ENCODE results near the gene KPNA3. TPM values are rescaled to one million over a fixed set of nuclear protein-coding genes. Genes with fewer than 3 reads are reported as not detected.

KPNA3 gene
- total RNA-seq, 2 donors from 2014 or later = 30.3 to 30.9 TPM

DNA sequence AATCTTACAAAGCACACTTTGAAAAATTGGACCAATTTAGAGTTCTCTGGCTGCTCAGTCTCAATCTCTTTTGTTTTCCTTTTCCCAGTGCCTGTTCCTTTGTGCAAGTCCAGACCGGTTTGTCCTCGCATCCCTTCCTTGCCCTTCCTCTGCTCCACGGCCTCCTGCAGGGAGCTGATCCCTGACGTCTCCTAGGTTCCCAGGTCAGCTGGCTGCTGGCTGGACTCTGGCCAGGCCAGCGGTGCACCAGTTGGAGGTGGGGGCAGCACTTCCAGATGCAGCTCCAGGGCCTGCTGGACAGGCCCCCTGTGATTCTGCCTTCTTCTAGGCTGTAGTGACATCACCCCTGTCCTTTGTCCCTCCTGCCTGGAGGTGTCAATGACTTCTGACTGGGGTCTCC lies 44.0 kb upstream of the KPNA3 start:
- Histone ChIP-seq H3K9me3 (no peaks in the 10 kb centered on the region), H3K27ac (no peak overlapping the region), H3K4me3 (no peak overlapping the region), H3K4me1 (ENCODE audit: control insufficient read depth in 1 of 2, low read depth in 2 of 2) (no peaks in the 10 kb centered on the region), H3K27me3 (replicated peaks; ENCODE audit: insufficient read depth) (no peaks in the 10 kb centered on the region), H3K36me3 (no peaks in the 10 kb centered on the region)
- no peak for DNase-seq (ENCODE audit: low spot score)
- no peak for ATAC-seq (ENCODE audit: insufficient number of reproducible peaks, low FRiP score, low read depth)
- TF ChIP-seq, protein P1, sequence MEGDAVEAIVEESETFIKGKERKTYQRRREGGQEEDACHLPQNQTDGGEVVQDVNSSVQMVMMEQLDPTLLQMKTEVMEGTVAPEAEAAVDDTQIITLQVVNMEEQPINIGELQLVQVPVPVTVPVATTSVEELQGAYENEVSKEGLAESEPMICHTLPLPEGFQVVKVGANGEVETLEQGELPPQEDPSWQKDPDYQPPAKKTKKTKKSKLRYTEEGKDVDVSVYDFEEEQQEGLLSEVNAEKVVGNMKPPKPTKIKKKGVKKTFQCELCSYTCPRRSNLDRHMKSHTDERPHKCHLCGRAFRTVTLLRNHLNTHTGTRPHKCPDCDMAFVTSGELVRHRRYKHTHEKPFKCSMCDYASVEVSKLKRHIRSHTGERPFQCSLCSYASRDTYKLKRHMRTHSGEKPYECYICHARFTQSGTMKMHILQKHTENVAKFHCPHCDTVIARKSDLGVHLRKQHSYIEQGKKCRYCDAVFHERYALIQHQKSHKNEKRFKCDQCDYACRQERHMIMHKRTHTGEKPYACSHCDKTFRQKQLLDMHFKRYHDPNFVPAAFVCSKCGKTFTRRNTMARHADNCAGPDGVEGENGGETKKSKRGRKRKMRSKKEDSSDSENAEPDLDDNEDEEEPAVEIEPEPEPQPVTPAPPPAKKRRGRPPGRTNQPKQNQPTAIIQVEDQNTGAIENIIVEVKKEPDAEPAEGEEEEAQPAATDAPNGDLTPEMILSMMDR (IDR thresholded peaks at IDR 0.05) = no peak

DNA sequence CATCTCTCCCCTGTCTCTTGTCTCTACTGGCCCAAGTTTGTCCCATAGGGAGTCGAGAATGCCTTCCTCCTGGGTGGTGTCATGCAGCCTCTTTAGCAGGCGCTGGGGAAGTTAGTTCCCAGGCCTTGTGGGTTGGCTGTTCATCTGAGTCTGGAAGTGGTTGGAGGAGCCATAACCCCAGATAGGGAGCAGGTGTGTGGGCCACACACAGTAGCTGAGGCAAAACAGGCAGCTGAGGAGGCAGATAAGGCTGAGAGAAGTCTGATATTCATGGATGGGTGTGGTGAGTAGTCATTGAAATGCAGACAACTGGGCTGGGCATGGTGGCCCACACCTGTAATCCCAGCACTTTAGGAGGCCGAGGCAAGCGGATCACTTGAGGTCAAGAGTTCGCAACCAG lies 40.9 kb upstream of the KPNA3 start:
- H3K36me3 ChIP-seq = no peaks in the 10 kb centered on the region
- ATAC-seq (ENCODE audit: insufficient number of reproducible peaks, low FRiP score, low read depth) = no peak
- DNase-seq (ENCODE audit: low spot score) = no peak
- no peak overlapping the region for H3K27ac ChIP-seq
- TF ChIP-seq, protein P1 (IDR thresholded peaks at IDR 0.05) = no peak
- H3K4me3 ChIP-seq = no peak overlapping the region
- H3K4me1 ChIP-seq (ENCODE audit: control insufficient read depth in 1 of 2, low read depth in 2 of 2) = no peaks in the 10 kb centered on the region
- no peaks in the 10 kb centered on the region for H3K9me3 ChIP-seq
- no peaks in the 10 kb centered on the region for H3K27me3 ChIP-seq (replicated peaks; ENCODE audit: insufficient read depth)

DNA sequence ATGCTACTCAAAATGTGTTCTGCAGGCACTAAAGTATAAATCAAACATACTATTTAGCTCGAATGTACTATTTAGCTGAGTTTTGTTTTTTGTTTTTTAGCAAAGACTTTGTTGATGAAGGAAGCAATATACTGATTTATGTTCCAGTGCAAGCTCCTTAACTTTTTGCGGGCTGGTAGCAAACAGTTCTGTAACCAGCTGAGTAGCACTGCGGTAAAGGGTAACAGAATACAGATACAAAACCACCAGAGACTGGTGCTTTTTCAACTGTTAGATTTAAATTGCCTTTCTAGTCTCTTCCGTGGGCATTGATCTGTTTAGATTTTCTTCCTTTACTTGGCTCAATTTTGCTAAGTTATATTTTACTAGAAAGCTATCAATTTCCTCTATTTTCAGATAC lies 39.0 kb upstream of the KPNA3 start:
- Histone ChIP-seq H3K27ac (no peak overlapping the region), H3K36me3 (no peaks in the 10 kb centered on the region), H3K9me3 (no peaks in the 10 kb centered on the region), H3K4me3 (no peak overlapping the region), H3K27me3 (replicated peaks; ENCODE audit: insufficient read depth) (no peaks in the 10 kb centered on the region), H3K4me1 (ENCODE audit: control insufficient read depth in 1 of 2, low read depth in 2 of 2) (no peaks in the 10 kb centered on the region)
- DNase-seq (ENCODE audit: low spot score) (no peak), ATAC-seq (ENCODE audit: insufficient number of reproducible peaks, low FRiP score, low read depth) (no peak)
- TF ChIP-seq, protein P1 (IDR thresholded peaks at IDR 0.05) = no peak

DNA sequence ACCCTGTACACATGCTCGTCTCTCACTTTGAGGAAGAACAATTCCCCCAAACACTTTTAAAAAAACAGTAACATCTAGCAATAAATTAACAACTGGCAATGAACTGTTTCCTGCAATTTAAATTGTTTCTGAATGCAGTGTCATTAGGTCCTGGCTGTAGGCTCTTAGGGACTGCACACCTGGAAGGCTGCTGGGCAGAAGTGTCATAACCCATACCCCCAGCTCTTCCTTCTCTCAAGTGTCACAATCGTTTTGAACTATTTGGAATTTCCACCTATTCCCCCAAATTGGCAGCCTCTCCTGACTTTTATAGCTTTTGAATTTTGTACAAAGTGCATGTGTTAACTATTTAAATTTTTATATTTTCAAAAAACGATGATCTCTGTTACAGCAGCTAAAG lies 38.2 kb upstream of the KPNA3 start:
- Histone ChIP-seq H3K27me3 (replicated peaks; ENCODE audit: insufficient read depth) (no peaks in the 10 kb centered on the region), H3K27ac (no peak overlapping the region), H3K4me1 (ENCODE audit: control insufficient read depth in 1 of 2, low read depth in 2 of 2) (no peaks in the 10 kb centered on the region), H3K9me3 (no peaks in the 10 kb centered on the region), H3K4me3 (no peak overlapping the region), H3K36me3 (no peaks in the 10 kb centered on the region)
- no peak for DNase-seq (ENCODE audit: low spot score)
- TF ChIP-seq, protein P1 (IDR thresholded peaks at IDR 0.05) = no peak
- ATAC-seq (ENCODE audit: insufficient number of reproducible peaks, low FRiP score, low read depth) = no peak

DNA sequence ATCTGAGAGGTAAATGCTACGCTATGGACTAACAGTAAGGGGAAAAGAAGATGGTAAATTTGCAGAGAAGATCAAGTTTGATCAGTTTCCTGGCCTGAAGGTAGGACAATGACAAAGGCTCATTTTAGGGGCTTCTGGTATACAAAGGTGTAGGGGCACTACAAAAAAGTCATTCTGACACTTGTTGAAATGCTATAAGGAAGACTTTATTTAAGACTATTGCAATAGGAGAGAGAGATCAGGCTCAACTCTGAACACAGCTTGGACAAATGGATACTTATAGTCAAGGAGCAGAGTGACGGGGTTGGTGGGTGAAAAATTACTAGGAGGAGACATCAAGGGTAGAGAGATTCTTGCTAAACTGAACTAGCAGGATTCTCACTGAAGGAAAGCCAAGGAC lies 37.2 kb upstream of the KPNA3 start:
- Histone ChIP-seq H3K27ac (no peak overlapping the region), H3K4me1 (ENCODE audit: control insufficient read depth in 1 of 2, low read depth in 2 of 2) (no peaks in the 10 kb centered on the region), H3K4me3 (no peak overlapping the region), H3K36me3 (no peaks in the 10 kb centered on the region), H3K9me3 (no peaks in the 10 kb centered on the region), H3K27me3 (replicated peaks; ENCODE audit: insufficient read depth) (no peaks in the 10 kb centered on the region)
- DNase-seq (ENCODE audit: low spot score) = no peak
- TF ChIP-seq, protein P1 (IDR thresholded peaks at IDR 0.05) = no peak
- no peak for ATAC-seq (ENCODE audit: insufficient number of reproducible peaks, low FRiP score, low read depth)
